Suprapubic skin (tissue), 4 donors: ENCODE measurements around the gene ETV3L. TPM values are rescaled to one million over a fixed set of nuclear protein-coding genes. Genes with fewer than 3 reads are reported as not detected.
"Not testable (repeated sequence)": the region's sequence is repeated elsewhere in the genome, so short reads cannot be mapped to it uniquely, and the experiment has no call there.

Source experiments
- DNase-seq, 2 donors: peaks; one replicate each; pipeline ENCODE4 v3.0.0-alpha.2; 2019; ENCODE audit warnings: low spot score in 2 of 2
- H3K27ac ChIP-seq: fragments of 200-600 bp; sonication (generic); one replicate; pipeline ENCODE4 v1.5.1; 2019
- H3K27me3 ChIP-seq: fragments of 200-600 bp; sonication (generic); one replicate; pipeline ENCODE4 v1.5.1; 2019
- H3K36me3 ChIP-seq: fragments of 200-600 bp; sonication (generic); one replicate; pipeline ENCODE4 v1.5.1; 2019
- H3K4me1 ChIP-seq: fragments of 200-600 bp; sonication (generic); one replicate; pipeline ENCODE4 v1.5.1; 2019
- H3K4me3 ChIP-seq: fragments of 200-600 bp; sonication (generic); one replicate; pipeline ENCODE4 v1.5.1; 2019; ENCODE audit warnings: mild to moderate bottlenecking
- H3K9me3 ChIP-seq: fragments of 200-600 bp; sonication (generic); one replicate; pipeline ENCODE4 v1.5.1; 2019
- EP300 ChIP-seq: sonication (generic); formaldehyde crosslinking; IDR thresholded peaks from one replicate; pipeline ENCODE4 v1.6.1; 2017; ENCODE audit warnings: antibody characterized with exemption
- POLR2A ChIP-seq, 2 donors: fragments of 450-650 bp; IDR thresholded peaks; one replicate each; pipeline ENCODE4 v1.6.1; 2017; ENCODE audit warnings: antibody characterized with exemption in 2 of 2, mild to moderate bottlenecking in 2 of 2, moderate library complexity in 2 of 2
- POLR2AphosphoS5 ChIP-seq, 3 donors: sonication (generic); formaldehyde crosslinking; IDR thresholded peaks; one replicate each; pipeline ENCODE4 v1.6.1; 2017; ENCODE audit warnings: antibody characterized with exemption in 3 of 3
- WGBS: methylation state at CpG from one replicate; pipeline ENCODE4 v1.1.5; 2018; 5-methylcytosine and 5-hydroxymethylcytosine counted together
- total RNA-seq, 4 donors: library from RNA; depleted of rRNA; stranded (reverse); fragments of >200 nt; gene quantifications; one replicate each; pipeline ENCODE4 v1.1.0, GENCODE V29; 2016
- TF ChIP-seq, protein P1 (sequence below), 2 donors: fragments of 200-600 bp in 1 of 2; fragments of 450-650 bp in 1 of 2; sonication (generic) in 1 of 2; IDR thresholded peaks; one replicate each; pipeline ENCODE4 v1.5.1; 2016 to 2019; ENCODE audit warnings: antibody characterized with exemption in 2 of 2, mild to moderate bottlenecking in 1 of 2, moderate library complexity in 1 of 2

The ETV3L gene
- total RNA-seq, 4 donors from 2014 or later: not detected

DNA sequence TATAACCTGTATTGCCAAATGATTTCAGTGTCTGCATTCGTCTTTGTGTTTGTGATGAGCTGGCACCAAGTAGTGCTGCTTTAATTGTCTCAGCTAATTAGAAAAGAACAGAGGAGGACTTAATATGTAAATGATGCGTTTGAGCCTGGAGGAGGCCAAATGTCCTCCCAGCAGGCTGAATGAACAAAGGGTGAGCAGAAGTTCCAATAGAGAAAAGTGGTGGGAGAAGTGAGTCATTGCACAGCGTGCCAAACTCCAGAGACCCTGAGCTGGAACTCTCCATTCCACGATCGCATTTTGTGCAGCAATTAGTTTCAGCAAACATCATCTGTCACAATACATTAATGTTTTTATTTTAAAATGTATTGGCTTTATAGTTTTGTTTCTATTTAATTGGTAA, 17.9 kb downstream of the ETV3L start:
- Histone ChIP-seq H3K27ac (no peak overlapping the region), H3K9me3 (no peaks in the 10 kb centered on the region), H3K4me1 (no peaks in the 10 kb centered on the region), H3K4me3 (no peak overlapping the region), H3K36me3 (no peaks in the 10 kb centered on the region), H3K27me3 (no peaks in the 10 kb centered on the region)
- TF ChIP-seq, protein P1, sequence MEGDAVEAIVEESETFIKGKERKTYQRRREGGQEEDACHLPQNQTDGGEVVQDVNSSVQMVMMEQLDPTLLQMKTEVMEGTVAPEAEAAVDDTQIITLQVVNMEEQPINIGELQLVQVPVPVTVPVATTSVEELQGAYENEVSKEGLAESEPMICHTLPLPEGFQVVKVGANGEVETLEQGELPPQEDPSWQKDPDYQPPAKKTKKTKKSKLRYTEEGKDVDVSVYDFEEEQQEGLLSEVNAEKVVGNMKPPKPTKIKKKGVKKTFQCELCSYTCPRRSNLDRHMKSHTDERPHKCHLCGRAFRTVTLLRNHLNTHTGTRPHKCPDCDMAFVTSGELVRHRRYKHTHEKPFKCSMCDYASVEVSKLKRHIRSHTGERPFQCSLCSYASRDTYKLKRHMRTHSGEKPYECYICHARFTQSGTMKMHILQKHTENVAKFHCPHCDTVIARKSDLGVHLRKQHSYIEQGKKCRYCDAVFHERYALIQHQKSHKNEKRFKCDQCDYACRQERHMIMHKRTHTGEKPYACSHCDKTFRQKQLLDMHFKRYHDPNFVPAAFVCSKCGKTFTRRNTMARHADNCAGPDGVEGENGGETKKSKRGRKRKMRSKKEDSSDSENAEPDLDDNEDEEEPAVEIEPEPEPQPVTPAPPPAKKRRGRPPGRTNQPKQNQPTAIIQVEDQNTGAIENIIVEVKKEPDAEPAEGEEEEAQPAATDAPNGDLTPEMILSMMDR (IDR thresholded peaks at IDR 0.05): no peak
- TF ChIP-seq EP300 (no peak), POLR2AphosphoS5 (IDR thresholded peaks at IDR 0.05) (no peak), POLR2A (IDR thresholded peaks at IDR 0.05) (no peak)
- no peak for DNase-seq
- 77% methylated on average over 5 of the region's 5 CpGs for WGBS

DNA sequence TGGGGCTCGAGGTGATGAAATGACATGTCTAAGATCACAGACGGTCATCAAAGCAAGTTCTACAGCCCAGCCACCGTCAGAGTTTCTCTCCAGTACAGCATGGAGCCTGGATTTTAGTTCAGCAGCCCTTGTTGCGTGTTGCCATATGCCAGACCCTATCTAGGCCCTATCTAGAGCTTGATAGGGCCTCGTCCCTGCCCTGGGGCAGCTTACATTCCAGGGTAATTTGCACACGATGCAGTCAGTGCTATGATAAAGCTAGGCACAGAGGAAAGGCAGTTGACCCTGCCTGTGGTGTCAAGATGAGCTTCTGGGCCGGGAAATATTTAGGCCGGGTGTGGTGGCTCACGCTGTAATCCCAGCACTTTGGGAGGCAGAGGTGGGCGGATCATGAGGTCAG, 18.9 kb downstream of the ETV3L start:
- Histone ChIP-seq H3K27ac (no peak overlapping the region), H3K27me3 (no peaks in the 10 kb centered on the region), H3K4me1 (no peaks in the 10 kb centered on the region), H3K4me3 (no peak overlapping the region), H3K36me3 (no peaks in the 10 kb centered on the region), H3K9me3 (no peaks in the 10 kb centered on the region)
- TF ChIP-seq, protein P1 (IDR thresholded peaks at IDR 0.05): no peak
- TF ChIP-seq POLR2A (IDR thresholded peaks at IDR 0.05) (no peak), POLR2AphosphoS5 (IDR thresholded peaks at IDR 0.05) (no peak), EP300 (no peak)
- WGBS: 83% methylated on average over 9 of the region's 10 CpGs
- no peak for DNase-seq

DNA sequence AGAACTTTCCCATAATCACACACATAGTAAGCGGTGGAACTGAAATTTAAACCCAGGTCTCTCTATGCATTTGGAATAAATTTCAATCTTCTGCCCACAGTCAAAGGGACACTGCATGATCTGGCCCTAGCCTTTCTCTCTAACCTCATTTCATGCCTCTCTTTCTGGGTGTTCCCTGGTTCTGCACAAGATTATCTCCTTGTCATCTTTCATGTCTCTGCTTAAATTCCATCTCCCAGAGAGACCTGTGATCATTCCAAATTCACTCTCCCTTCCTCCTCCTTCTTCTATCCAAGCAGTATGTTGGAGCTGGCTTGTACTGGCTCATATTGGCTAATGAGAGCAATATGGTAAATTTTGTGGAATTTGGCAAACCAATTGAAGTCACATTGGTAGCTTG, 22.2 kb downstream of the ETV3L start:
- H3K27ac ChIP-seq: no peak overlapping the region
- DNase-seq: no peak
- H3K9me3 ChIP-seq: no peaks in the 10 kb centered on the region
- 92% methylated on average over 1 of the region's 1 CpG for WGBS
- no peaks in the 10 kb centered on the region for H3K27me3 ChIP-seq
- H3K4me3 ChIP-seq: no peak overlapping the region
- H3K4me1 ChIP-seq: peaks cover 6% of the 10 kb centered on the region
- TF ChIP-seq POLR2A (IDR thresholded peaks at IDR 0.05): no peak
- TF ChIP-seq, protein P1 (IDR thresholded peaks at IDR 0.05): no peak
- TF ChIP-seq EP300: no peak
- no peak for TF ChIP-seq POLR2AphosphoS5 (IDR thresholded peaks at IDR 0.05)
- H3K36me3 ChIP-seq: no peaks in the 10 kb centered on the region

DNA sequence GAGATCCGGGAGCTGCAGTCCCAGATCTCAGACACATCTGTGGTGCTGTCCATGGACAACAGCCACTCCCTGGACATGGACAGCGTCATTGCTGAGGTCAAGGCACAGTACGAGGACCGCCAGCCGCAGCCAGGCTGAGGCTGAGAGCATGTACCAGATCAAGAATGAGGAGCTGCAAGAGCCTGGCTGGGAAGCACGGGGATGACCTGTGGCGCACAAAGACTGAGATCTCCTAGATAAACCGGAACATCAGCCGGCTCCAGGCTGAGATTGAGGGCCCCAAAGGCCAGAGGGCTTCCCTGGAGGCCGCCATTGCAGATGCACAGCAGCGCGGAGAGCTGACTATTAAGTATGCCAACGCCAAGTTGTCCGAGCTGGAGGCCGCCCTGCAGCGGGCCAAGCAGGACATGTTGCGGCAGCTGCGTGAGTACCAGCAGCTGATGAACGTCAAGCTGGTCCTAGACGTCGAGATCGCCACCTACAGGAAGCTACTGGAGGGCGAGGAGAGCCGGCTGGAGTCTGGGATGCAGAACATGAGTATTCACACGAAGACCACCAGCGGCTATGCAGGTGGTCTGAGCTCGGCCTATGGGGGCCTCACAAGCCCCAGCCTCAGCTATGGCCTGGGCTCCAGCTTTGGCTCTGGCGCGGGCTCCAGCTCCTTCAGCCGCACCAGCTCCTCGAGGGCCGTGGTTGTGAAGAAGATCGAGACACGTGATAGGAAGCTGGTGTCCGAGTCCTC, 25.5 kb downstream of the ETV3L start:
- Histone ChIP-seq H3K4me3 (peak overlapping the region; percentile 22), H3K27ac (no peak overlapping the region), H3K4me1 (peaks cover 6% of the 10 kb centered on the region), H3K36me3 (no peaks in the 10 kb centered on the region), H3K27me3 (no peaks in the 10 kb centered on the region), H3K9me3 (no peaks in the 10 kb centered on the region)
- no peak for DNase-seq
- 37% methylated on average over 19 of the region's 35 CpGs for WGBS
- TF ChIP-seq, protein P1 (IDR thresholded peaks at IDR 0.05): peak in 1 of 2 donors; percentile 71
- TF ChIP-seq POLR2A (IDR thresholded peaks at IDR 0.05): no peak

DNA sequence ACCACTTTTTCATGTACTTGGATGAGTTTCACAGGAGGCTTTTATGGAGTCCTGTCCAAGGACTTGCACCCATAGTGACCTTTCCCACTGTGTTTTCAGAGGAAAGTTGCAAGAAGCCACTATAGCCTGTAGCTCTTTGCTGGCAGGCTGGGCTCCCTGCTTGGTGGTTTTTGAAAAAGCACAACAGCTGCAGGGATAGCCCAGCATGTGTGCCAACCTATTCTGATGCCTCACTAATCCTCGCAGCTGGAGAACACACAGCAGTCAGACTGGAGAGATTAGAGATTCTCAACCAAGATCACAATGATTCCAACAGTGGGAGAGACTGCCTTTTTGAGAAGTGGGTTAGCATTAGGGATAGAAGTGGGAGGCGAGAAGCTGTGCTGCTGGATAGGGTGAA, 30.0 kb downstream of the ETV3L start:
- TF ChIP-seq POLR2AphosphoS5 (IDR thresholded peaks at IDR 0.05) (no peak), EP300 (no peak), POLR2A (IDR thresholded peaks at IDR 0.05) (no peak)
- TF ChIP-seq, protein P1 (IDR thresholded peaks at IDR 0.05): no peak
- H3K4me1 ChIP-seq: peaks cover 6% of the 10 kb centered on the region
- DNase-seq: no peak
- no peaks in the 10 kb centered on the region for H3K27me3 ChIP-seq
- WGBS: 82% methylated on average over 2 of the region's 2 CpGs
- no peak overlapping the region for H3K27ac ChIP-seq
- H3K9me3 ChIP-seq: no peaks in the 10 kb centered on the region
- no peak overlapping the region for H3K4me3 ChIP-seq
- no peaks in the 10 kb centered on the region for H3K36me3 ChIP-seq

DNA sequence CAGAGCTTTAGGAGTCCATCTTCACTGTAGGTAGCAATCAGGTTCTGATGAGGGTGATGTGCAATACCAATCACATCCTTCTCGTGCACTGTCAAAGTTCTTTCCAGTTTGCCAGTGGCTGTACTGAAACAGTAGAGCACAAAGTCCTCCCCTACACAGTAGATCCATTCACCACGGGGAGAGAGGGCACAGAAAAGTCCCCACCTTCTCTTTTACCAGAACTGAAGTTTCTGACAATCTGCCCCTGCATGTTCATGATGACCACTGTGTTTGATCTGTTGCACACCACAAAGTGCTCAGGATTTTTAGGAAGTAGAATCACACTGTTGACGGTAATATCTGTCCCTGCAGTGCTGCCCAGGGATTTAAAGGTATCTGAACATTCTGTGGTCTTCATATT, 40.4 kb downstream of the ETV3L start:
- not testable (repeated sequence) for H3K4me3 ChIP-seq, H3K36me3 ChIP-seq, DNase-seq, H3K27me3 ChIP-seq, H3K27ac ChIP-seq, H3K4me1 ChIP-seq, H3K9me3 ChIP-seq
- 59% methylated on average over 3 of the region's 3 CpGs for WGBS
